ENCODE results near the gene COL2A1. TPM values are rescaled to one million over a fixed set of nuclear protein-coding genes. Genes with fewer than 3 reads are reported as not detected.

COL2A1 gene
- total RNA-seq, 4 donors from 2014 or later, result 0.16 to 4.2 (median 1.9) TPM

DNA sequence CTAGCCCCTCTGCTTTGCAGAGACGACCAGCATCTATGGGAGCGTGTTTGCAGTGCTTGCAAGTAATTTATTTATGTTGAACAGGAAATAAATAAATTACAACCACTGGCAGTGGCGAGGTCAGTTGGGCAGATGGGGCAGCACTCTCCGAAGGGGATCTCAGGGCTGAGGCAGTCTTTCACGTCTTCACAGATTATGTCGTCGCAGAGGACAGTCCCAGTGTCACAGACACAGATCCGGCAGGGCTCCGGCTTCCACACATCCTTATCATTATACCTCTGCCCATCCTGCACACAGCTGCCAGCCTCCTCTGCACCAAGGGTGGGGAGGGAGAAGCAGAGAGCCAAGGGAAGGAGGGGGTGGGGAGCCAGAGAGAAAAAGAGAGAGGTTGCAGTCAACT is 4.5 kb downstream of the COL2A1 start:
- 73 to 80% methylated on average over 8 to 9 of the region's 9 CpGs for WGBS, 2 donors (ENCODE audit: low coverage in 1 of 2)
- TF ChIP-seq, protein P1, sequence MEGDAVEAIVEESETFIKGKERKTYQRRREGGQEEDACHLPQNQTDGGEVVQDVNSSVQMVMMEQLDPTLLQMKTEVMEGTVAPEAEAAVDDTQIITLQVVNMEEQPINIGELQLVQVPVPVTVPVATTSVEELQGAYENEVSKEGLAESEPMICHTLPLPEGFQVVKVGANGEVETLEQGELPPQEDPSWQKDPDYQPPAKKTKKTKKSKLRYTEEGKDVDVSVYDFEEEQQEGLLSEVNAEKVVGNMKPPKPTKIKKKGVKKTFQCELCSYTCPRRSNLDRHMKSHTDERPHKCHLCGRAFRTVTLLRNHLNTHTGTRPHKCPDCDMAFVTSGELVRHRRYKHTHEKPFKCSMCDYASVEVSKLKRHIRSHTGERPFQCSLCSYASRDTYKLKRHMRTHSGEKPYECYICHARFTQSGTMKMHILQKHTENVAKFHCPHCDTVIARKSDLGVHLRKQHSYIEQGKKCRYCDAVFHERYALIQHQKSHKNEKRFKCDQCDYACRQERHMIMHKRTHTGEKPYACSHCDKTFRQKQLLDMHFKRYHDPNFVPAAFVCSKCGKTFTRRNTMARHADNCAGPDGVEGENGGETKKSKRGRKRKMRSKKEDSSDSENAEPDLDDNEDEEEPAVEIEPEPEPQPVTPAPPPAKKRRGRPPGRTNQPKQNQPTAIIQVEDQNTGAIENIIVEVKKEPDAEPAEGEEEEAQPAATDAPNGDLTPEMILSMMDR (IDR thresholded peaks at IDR 0.05), result no peak
- TF ChIP-seq POLR2A (IDR thresholded peaks at IDR 0.05), result no peak
- no peak for TF ChIP-seq POLR2AphosphoS5 (IDR thresholded peaks at IDR 0.05)
- no peak for TF ChIP-seq EP300 (IDR thresholded peaks at IDR 0.05; ENCODE audit: low read depth)
- in situ Hi-C loops (cut with MboI; ENCODE audit: low pct_ligation_motif_present in 1 of 4, low pct_unique_long_range_greater_than_20kb in 1 of 4, low sequenced_read_pairs in 3 of 4) (no loop called here), intact Hi-C loops (cut with DNase I; ENCODE audit: low total_unique reads) (no loop called here)
- Histone ChIP-seq H3K9me3 (no peaks in the 10 kb centered on the region), H3K4me3 (no peak overlapping the region), H3K27me3 (peaks cover 79% of the 10 kb centered on the region), H3K4me1 (peaks cover 28 to 50% (median 41%) of the 10 kb centered on the region in 4 donors), H3K27ac (no peak overlapping the region), H3K36me3 (no peaks in the 10 kb centered on the region)
- no peak for DNase-seq

DNA sequence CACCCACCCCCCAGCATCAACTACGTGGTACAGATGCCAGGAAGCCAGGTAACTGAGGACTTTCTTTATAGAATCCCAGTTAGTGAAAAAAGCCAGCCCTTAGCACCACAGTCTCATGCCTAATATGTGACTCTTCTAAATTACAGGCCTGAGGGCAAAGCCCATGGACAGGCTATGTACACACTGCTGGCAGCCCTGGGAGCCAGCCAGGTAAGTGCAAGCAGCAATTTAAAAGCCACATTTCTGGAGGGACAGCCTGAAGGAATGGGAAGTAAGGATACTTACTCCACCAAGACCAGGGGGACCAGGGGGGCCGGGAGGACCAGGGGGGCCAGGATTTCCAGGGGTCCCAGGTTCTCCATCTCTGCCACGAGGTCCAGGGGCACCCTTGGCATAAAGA is 7.0 kb downstream of the COL2A1 start:
- Histone ChIP-seq H3K36me3 (no peaks in the 10 kb centered on the region), H3K27me3 (peaks cover 54% of the 10 kb centered on the region), H3K4me3 (no peak overlapping the region), H3K27ac (no peak overlapping the region), H3K4me1 (peaks cover 6 to 25% (median 16%) of the 10 kb centered on the region in 4 donors), H3K9me3 (no peaks in the 10 kb centered on the region)
- WGBS, 2 donors (ENCODE audit: low coverage in 1 of 2), result 46 to 69% methylated on average over 2 to 3 of the region's 3 CpGs
- no peak for DNase-seq
- intact Hi-C loops (cut with DNase I; ENCODE audit: low total_unique reads), result no loop called here
- in situ Hi-C loops (cut with MboI; ENCODE audit: low pct_ligation_motif_present in 1 of 4, low pct_unique_long_range_greater_than_20kb in 1 of 4, low sequenced_read_pairs in 3 of 4), result no loop called here
- TF ChIP-seq POLR2AphosphoS5 (IDR thresholded peaks at IDR 0.05) (no peak), POLR2A (IDR thresholded peaks at IDR 0.05) (no peak), EP300 (IDR thresholded peaks at IDR 0.05; ENCODE audit: low read depth) (no peak)
- TF ChIP-seq, protein P1 (IDR thresholded peaks at IDR 0.05), result no peak

- WGBS, 2 donors (ENCODE audit: low coverage in 1 of 2), result 44 to 61% methylated on average over 2 to 4 of the region's 4 CpGs
- Histone ChIP-seq H3K27me3 (peaks cover 41% of the 10 kb centered on the region), H3K27ac (no peak overlapping the region), H3K9me3 (no peaks in the 10 kb centered on the region), H3K4me3 (no peak overlapping the region), H3K36me3 (no peaks in the 10 kb centered on the region), H3K4me1 (peaks cover 0 to 12% (median 4%) of the 10 kb centered on the region in 4 donors)
- intact Hi-C loops (cut with DNase I; ENCODE audit: low total_unique reads) (no loop called here), in situ Hi-C loops (cut with MboI; ENCODE audit: low pct_ligation_motif_present in 1 of 4, low pct_unique_long_range_greater_than_20kb in 1 of 4, low sequenced_read_pairs in 3 of 4) (no loop called here)
- no peak for DNase-seq
- TF ChIP-seq POLR2AphosphoS5 (IDR thresholded peaks at IDR 0.05), result no peak
- no peak for TF ChIP-seq POLR2A (IDR thresholded peaks at IDR 0.05)
- TF ChIP-seq EP300 (IDR thresholded peaks at IDR 0.05; ENCODE audit: low read depth), result no peak
- TF ChIP-seq, protein P1 (IDR thresholded peaks at IDR 0.05), result no peak
These were observed 8.3 kb downstream of the COL2A1 start for GRCh38 chr12:47995981-47996401.

GRCh38 chr12:47993491-47993890 is 10.8 kb downstream of the COL2A1 start:
- Histone ChIP-seq H3K4me1 (peaks cover 0 to 13% (median 0%) of the 10 kb centered on the region in 4 donors), H3K27ac (no peak overlapping the region), H3K36me3 (no peaks in the 10 kb centered on the region), H3K27me3 (peaks cover 17% of the 10 kb centered on the region), H3K4me3 (no peak overlapping the region), H3K9me3 (no peaks in the 10 kb centered on the region)
- no peak for TF ChIP-seq POLR2A (IDR thresholded peaks at IDR 0.05)
- TF ChIP-seq POLR2AphosphoS5 (IDR thresholded peaks at IDR 0.05), result no peak
- TF ChIP-seq, protein P1 (IDR thresholded peaks at IDR 0.05), result no peak
- no peak for TF ChIP-seq EP300 (IDR thresholded peaks at IDR 0.05; ENCODE audit: low read depth)
- intact Hi-C loops (cut with DNase I; ENCODE audit: low total_unique reads) (no loop called here), in situ Hi-C loops (cut with MboI; ENCODE audit: low pct_ligation_motif_present in 1 of 4, low pct_unique_long_range_greater_than_20kb in 1 of 4, low sequenced_read_pairs in 3 of 4) (no loop called here)
- WGBS, 2 donors (ENCODE audit: low coverage in 1 of 2), result 88% methylated on average over 5 of the region's 5 CpGs; no CpG with 5 or more reads in 1 of the 2 donors
- DNase-seq, result no peak

Data from transverse colon (tissue), 4 donors.